WTC11 (cell line): ENCODE measurements around the gene ADGRB3. TPM values are rescaled to one million over a fixed set of nuclear protein-coding genes. Genes with fewer than 3 reads are reported as not detected.
A peak's percentile ranks its signal among the peaks of the same experiment; 100 is the strongest.

Source experiments
- ATAC-seq: fragments of 200-7000 bp; cut with Tn5 transposase; 2 replicates; pipeline ENCODE4 v1.10.0; 2021; ENCODE audit warnings: mild to moderate bottlenecking, moderate library complexity
- CTCF ChIA-PET: fragments of 300-600 bp; sonication (Branson Sonifier 250); formaldehyde crosslinking; loops from one replicate; lab custom pipeline; 2021; ENCODE audit warnings: antibody characterized with exemption; lab: Charles Lee
- POLR2A ChIA-PET: fragments of 350-600 bp; sonication (Branson Sonifier 250); formaldehyde crosslinking; loops from one replicate; lab custom pipeline; 2021; ENCODE audit warnings: antibody characterized with exemption; lab: Charles Lee
- DNase-seq: peaks from one replicate; pipeline ENCODE4 v3.0.0; 2021; ENCODE audit warnings: low spot score
- H3K27ac Mint-ChIP-seq: 2 replicates; pipeline ENCODE4 v1.8.0; 2021; ENCODE audit warnings: mixed read lengths
- H3K27me3 Mint-ChIP-seq: 2 replicates; pipeline ENCODE4 v1.8.0; 2021; ENCODE audit warnings: low read depth, mild to moderate bottlenecking, moderate library complexity, mixed read lengths
- H3K36me3 Mint-ChIP-seq: 2 replicates; pipeline ENCODE4 v1.8.0; 2021; ENCODE audit warnings: mixed read lengths
- H3K4me1 Mint-ChIP-seq: 2 replicates; pipeline ENCODE4 v1.8.0; 2022; ENCODE audit warnings: mixed read lengths
- H3K4me3 Mint-ChIP-seq: 2 replicates; pipeline ENCODE4 v1.8.0; 2021; ENCODE audit warnings: mild to moderate bottlenecking, moderate library complexity, mixed read lengths
- H3K9me3 Mint-ChIP-seq: 2 replicates; pipeline ENCODE4 v1.8.0; 2021; ENCODE audit warnings: mixed read lengths
- ATF1 ChIP-seq: sonication (generic); formaldehyde crosslinking; IDR thresholded peaks from 2 replicates; pipeline ENCODE4 v1.8.1; 2023; ENCODE audit warnings: mild to moderate bottlenecking, moderate library complexity, missing genetic modification reagents
- CREM ChIP-seq: sonication (generic); formaldehyde crosslinking; IDR thresholded peaks from 2 replicates; pipeline ENCODE4 v1.8.1; 2022; ENCODE audit warnings: mild to moderate bottlenecking, missing genetic modification reagents, moderate library complexity
- EMX1 ChIP-seq: fragments of 250-450 bp; sonication (Bioruptor Pico); IDR thresholded peaks from 2 replicates; pipeline ENCODE4 v1.8.0; 2021; ENCODE audit warnings: mild to moderate bottlenecking
- FOXJ3 ChIP-seq: sonication (generic); formaldehyde crosslinking; IDR thresholded peaks from 2 replicates; pipeline ENCODE4 v1.9.0; 2021; ENCODE audit warnings: missing genetic modification reagents, mild to moderate bottlenecking, borderline replicate concordance
- GABPB1 ChIP-seq: sonication (generic); formaldehyde crosslinking; IDR thresholded peaks from 2 replicates; pipeline ENCODE4 v1.8.1; 2023; ENCODE audit warnings: mild to moderate bottlenecking, missing genetic modification reagents
- HMGXB4 ChIP-seq: sonication (generic); formaldehyde crosslinking; IDR thresholded peaks from 2 replicates; pipeline ENCODE4 v1.8.1; 2023; ENCODE audit warnings: mild to moderate bottlenecking, moderate library complexity, missing genetic modification reagents
- IRF2 ChIP-seq: sonication (generic); formaldehyde crosslinking; IDR thresholded peaks from 2 replicates; pipeline ENCODE4 v1.8.0; 2022; ENCODE audit warnings: low read depth, missing genetic modification reagents, borderline replicate concordance
- JAZF1 ChIP-seq: fragments of 250-450 bp; sonication (Bioruptor Pico); IDR thresholded peaks from 2 replicates; pipeline ENCODE4 v1.9.0; 2021; ENCODE audit warnings: moderate library complexity, mild to moderate bottlenecking, inconsistent platforms
- MAX ChIP-seq: sonication (generic); formaldehyde crosslinking; IDR thresholded peaks from 2 replicates; pipeline ENCODE4 v1.8.0; 2022; ENCODE audit warnings: mild to moderate bottlenecking, missing genetic modification reagents
- PRRX2 ChIP-seq: fragments of 250-450 bp; sonication (Bioruptor Pico); IDR thresholded peaks from 2 replicates; pipeline ENCODE4 v1.8.0; 2021; ENCODE audit warnings: mild to moderate bottlenecking
- SMAD3 ChIP-seq: sonication (generic); formaldehyde crosslinking; IDR thresholded peaks from 2 replicates; pipeline ENCODE4 v1.8.0; 2022; ENCODE audit warnings: missing genetic modification reagents, mild to moderate bottlenecking, borderline replicate concordance
- USF1 ChIP-seq: sonication (generic); formaldehyde crosslinking; IDR thresholded peaks from 2 replicates; pipeline ENCODE4 v1.8.0; 2022; ENCODE audit warnings: mild to moderate bottlenecking, missing genetic modification reagents
- ZNF317 ChIP-seq: sonication (generic); formaldehyde crosslinking; IDR thresholded peaks from 2 replicates; pipeline ENCODE4 v1.8.1; 2023; ENCODE audit warnings: low read depth, mild to moderate bottlenecking, moderate library complexity, missing genetic modification reagents, borderline replicate concordance
- ZNF416 ChIP-seq: fragments of 250-450 bp; sonication (Bioruptor Pico); IDR thresholded peaks from 2 replicates; pipeline ENCODE4 v1.9.0; 2021; ENCODE audit warnings: mild to moderate bottlenecking, inconsistent platforms
- ZNF425 ChIP-seq: fragments of 250-450 bp; sonication (Bioruptor Pico); conservative IDR thresholded peaks from 2 replicates; pipeline ENCODE4 v1.9.0; 2021; ENCODE audit warnings: mild to moderate bottlenecking
- total RNA-seq: library from RNA; stranded (reverse); gene quantifications from 3 replicates; pipeline ENCODE4 v1.2.3, GENCODE V29; 2021
- TF ChIP-seq, protein P1 (sequence below): sonication (generic); formaldehyde crosslinking; IDR thresholded peaks from 2 replicates; pipeline ENCODE4 v1.8.1; 2023; ENCODE audit warnings: mild to moderate bottlenecking, missing genetic modification reagents, moderate library complexity
- TF ChIP-seq, protein P2 (sequence below): sonication (generic); formaldehyde crosslinking; IDR thresholded peaks from 2 replicates; pipeline ENCODE4 v1.8.0; 2022; ENCODE audit warnings: mild to moderate bottlenecking, missing genetic modification reagents
- TF ChIP-seq, protein P3 (sequence below): sonication (generic); formaldehyde crosslinking; conservative IDR thresholded peaks from 2 replicates; pipeline ENCODE4 v1.8.1; 2022; ENCODE audit warnings: mild to moderate bottlenecking, missing genetic modification reagents

ADGRB3 gene
- total RNA-seq, 1 experiment from 2014 or later = 1.9 TPM

- H3K27me3 Mint-ChIP-seq = no peaks in the 10 kb centered on the region
- H3K27ac Mint-ChIP-seq = no peak overlapping the region
- H3K4me1 Mint-ChIP-seq = peaks cover 5% of the 10 kb centered on the region
- no peaks in the 10 kb centered on the region for H3K36me3 Mint-ChIP-seq
- TF ChIP-seq, protein P1, sequence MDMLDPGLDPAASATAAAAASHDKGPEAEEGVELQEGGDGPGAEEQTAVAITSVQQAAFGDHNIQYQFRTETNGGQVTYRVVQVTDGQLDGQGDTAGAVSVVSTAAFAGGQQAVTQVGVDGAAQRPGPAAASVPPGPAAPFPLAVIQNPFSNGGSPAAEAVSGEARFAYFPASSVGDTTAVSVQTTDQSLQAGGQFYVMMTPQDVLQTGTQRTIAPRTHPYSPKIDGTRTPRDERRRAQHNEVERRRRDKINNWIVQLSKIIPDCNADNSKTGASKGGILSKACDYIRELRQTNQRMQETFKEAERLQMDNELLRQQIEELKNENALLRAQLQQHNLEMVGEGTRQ = peak; percentile 62
- TF ChIP-seq USF1 (peak; percentile 44), GABPB1 (no peak)
- TF ChIP-seq, all 79 proteins: peak for 2
- no peaks in the 10 kb centered on the region for H3K9me3 Mint-ChIP-seq
- CTCF ChIA-PET = interaction anchor here (1.4 kb wide), 1 partner anchor 11 kb away, joined by 3 read pairs; no protein-coding TSS in a partner anchor
- DNase-seq (peak; percentile 24), ATAC-seq (peak; percentile 90)
- no peak overlapping the region for H3K4me3 Mint-ChIP-seq
- POLR2A ChIA-PET = interaction anchor here (0.6 kb wide), 1 partner anchor 186 kb away, joined by 3 read pairs; no protein-coding TSS in a partner anchor
Measured at GRCh38 chr6:68649669-68650068, 14.6 kb downstream of the ADGRB3 start.

DNA sequence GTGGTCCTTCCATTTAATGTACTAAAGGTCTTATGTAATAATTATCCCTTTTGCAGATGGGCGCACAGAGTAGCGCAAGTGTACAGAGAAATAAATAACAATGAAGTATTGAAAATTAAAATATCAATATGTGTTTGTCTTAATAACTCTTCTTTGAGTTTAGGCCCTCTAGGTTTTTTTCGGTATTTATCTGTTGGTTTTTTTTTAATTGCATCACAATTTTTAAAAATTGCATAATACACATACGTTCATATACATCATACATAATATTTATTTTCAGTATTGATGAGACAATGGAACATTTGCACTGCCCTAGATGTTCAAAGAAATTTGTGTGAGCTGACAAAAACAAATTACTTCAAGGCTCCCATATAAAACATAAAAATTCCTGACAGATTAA lies 15.1 kb downstream of the ADGRB3 start:
- ChIA-PET POLR2A (interaction anchor here (0.6 kb wide), 1 partner anchor 185 kb away, joined by 3 read pairs; no protein-coding TSS in a partner anchor), CTCF (interaction anchor here (1.4 kb wide), 1 partner anchor 11 kb away, joined by 3 read pairs; no protein-coding TSS in a partner anchor)

GRCh38 chr6:68651011-68651985 lies 16.2 kb downstream of the ADGRB3 start:
- Mint-ChIP-seq H3K4me1 (peaks cover 5% of the 10 kb centered on the region), H3K27me3 (no peaks in the 10 kb centered on the region), H3K9me3 (no peaks in the 10 kb centered on the region), H3K27ac (no peak overlapping the region), H3K4me3 (no peak overlapping the region), H3K36me3 (no peaks in the 10 kb centered on the region)
- ChIA-PET CTCF (interaction anchor here (1.5 kb wide), 1 partner anchor 307 kb away, joined by 5 read pairs; no protein-coding TSS in a partner anchor), POLR2A (no interaction called here)
- TF ChIP-seq MAX (CRISPR knock-in tag) (no peak), IRF2 (CRISPR knock-in tag) (no peak), HMGXB4 (CRISPR knock-in tag) (no peak)
- DNase-seq (no peak), ATAC-seq (no peak)

More for the DNA sequence above, 15.1 kb downstream of the ADGRB3 start:
- no peak overlapping the region for H3K4me3 Mint-ChIP-seq
- H3K27me3 Mint-ChIP-seq = no peaks in the 10 kb centered on the region
- ATAC-seq (no peak), DNase-seq (no peak)
- peaks cover 5% of the 10 kb centered on the region for H3K4me1 Mint-ChIP-seq
- H3K9me3 Mint-ChIP-seq = no peaks in the 10 kb centered on the region
- no peaks in the 10 kb centered on the region for H3K36me3 Mint-ChIP-seq
- no peak for TF ChIP-seq EMX1 (CRISPR knock-in tag)
- TF ChIP-seq, protein P2, sequence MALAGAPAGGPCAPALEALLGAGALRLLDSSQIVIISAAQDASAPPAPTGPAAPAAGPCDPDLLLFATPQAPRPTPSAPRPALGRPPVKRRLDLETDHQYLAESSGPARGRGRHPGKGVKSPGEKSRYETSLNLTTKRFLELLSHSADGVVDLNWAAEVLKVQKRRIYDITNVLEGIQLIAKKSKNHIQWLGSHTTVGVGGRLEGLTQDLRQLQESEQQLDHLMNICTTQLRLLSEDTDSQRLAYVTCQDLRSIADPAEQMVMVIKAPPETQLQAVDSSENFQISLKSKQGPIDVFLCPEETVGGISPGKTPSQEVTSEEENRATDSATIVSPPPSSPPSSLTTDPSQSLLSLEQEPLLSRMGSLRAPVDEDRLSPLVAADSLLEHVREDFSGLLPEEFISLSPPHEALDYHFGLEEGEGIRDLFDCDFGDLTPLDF = no peak
- no peak for TF ChIP-seq ZNF317 (CRISPR knock-in tag)
- no peak for TF ChIP-seq SMAD3 (CRISPR knock-in tag)
- no peak for TF ChIP-seq ATF1 (CRISPR knock-in tag)
- TF ChIP-seq PRRX2 = no peak
- TF ChIP-seq, protein P3, sequence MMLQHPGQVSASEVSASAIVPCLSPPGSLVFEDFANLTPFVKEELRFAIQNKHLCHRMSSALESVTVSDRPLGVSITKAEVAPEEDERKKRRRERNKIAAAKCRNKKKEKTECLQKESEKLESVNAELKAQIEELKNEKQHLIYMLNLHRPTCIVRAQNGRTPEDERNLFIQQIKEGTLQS (CRISPR knock-in tag) = no peak
- no peak for TF ChIP-seq CREM (CRISPR knock-in tag)
- TF ChIP-seq ZNF416 = no peak
- TF ChIP-seq JAZF1 (CRISPR knock-in tag) = no peak
- TF ChIP-seq FOXJ3 (CRISPR knock-in tag) = no peak
- no peak for TF ChIP-seq ZNF425
- no peak overlapping the region for H3K27ac Mint-ChIP-seq
